Measurements from ENCODE around the gene TMPRSS4.

GRCh38 chr11:118153516-118153915 is 76.6 kb downstream of the TMPRSS4 start:
- TF ChIP-seq, protein P1, sequence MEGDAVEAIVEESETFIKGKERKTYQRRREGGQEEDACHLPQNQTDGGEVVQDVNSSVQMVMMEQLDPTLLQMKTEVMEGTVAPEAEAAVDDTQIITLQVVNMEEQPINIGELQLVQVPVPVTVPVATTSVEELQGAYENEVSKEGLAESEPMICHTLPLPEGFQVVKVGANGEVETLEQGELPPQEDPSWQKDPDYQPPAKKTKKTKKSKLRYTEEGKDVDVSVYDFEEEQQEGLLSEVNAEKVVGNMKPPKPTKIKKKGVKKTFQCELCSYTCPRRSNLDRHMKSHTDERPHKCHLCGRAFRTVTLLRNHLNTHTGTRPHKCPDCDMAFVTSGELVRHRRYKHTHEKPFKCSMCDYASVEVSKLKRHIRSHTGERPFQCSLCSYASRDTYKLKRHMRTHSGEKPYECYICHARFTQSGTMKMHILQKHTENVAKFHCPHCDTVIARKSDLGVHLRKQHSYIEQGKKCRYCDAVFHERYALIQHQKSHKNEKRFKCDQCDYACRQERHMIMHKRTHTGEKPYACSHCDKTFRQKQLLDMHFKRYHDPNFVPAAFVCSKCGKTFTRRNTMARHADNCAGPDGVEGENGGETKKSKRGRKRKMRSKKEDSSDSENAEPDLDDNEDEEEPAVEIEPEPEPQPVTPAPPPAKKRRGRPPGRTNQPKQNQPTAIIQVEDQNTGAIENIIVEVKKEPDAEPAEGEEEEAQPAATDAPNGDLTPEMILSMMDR (IDR thresholded peaks at IDR 0.05; ENCODE audit: low read length), result no peak
- no peak for TF ChIP-seq EZH2 (IDR thresholded peaks at IDR 0.05; ENCODE audit: borderline replicate concordance, low read length)
